Naive B cell (primary cell): ENCODE results near the gene ANKRD66. TPM values are rescaled to one million over a fixed set of nuclear protein-coding genes. Genes with fewer than 3 reads are reported as not detected.

Experiments used
- ATAC-seq, 2 donors: fragments of 150-1000 bp; cut with Tn5 transposase; 2 replicates each; pipeline ENCODE4 v1.10.0; 2021; ENCODE audit warnings: low read depth in 2 of 2, mild to moderate bottlenecking in 2 of 2, moderate library complexity in 2 of 2
- DNase-seq: peaks from one replicate; pipeline ENCODE4 v3.0.0; 2022
- H3K27ac Mint-ChIP-seq, 6 donors: one replicate each; pipeline ENCODE4 v1.8.0; 2020 to 2022; ENCODE audit warnings: mild to moderate bottlenecking in 6 of 6, mixed read lengths in 6 of 6, moderate library complexity in 5 of 6, inconsistent platforms in 2 of 6
- H3K27me3 Mint-ChIP-seq, 3 donors: one replicate each; pipeline ENCODE4 v1.8.0; 2021 to 2022; ENCODE audit warnings: mixed read lengths in 3 of 3, mild to moderate bottlenecking in 1 of 3
- H3K36me3 Mint-ChIP-seq, 2 donors: one replicate each; pipeline ENCODE4 v1.8.0; 2020 to 2022; ENCODE audit warnings: mixed read lengths in 2 of 2, inconsistent platforms in 1 of 2, mild to moderate bottlenecking in 1 of 2
- H3K4me1 Mint-ChIP-seq, 3 donors: one replicate each; pipeline ENCODE4 v1.8.0; 2020 to 2022; ENCODE audit warnings: mixed read lengths in 3 of 3, inconsistent platforms in 1 of 3, mild to moderate bottlenecking in 1 of 3, moderate library complexity in 1 of 3
- H3K4me3 Mint-ChIP-seq, 8 donors: one replicate each; pipeline ENCODE4 v1.8.0; 2020 to 2022; ENCODE audit warnings: mild to moderate bottlenecking in 8 of 8, mixed read lengths in 8 of 8, moderate library complexity in 8 of 8, inconsistent platforms in 2 of 8
- H3K9me3 Mint-ChIP-seq, 7 donors: one replicate each; pipeline ENCODE4 v1.8.0; 2020 to 2022; ENCODE audit warnings: mixed read lengths in 7 of 7, mild to moderate bottlenecking in 5 of 7, inconsistent platforms in 2 of 7, moderate library complexity in 1 of 7
- polyA plus RNA-seq, 6 donors: library from polyadenylated mRNA; unstranded; fragments of 300-500 nt; fragmentation: Illumina TruSeq; gene quantifications; one replicate each; pipeline ENCODE4 v1.2.3, GENCODE V29; 2021; ENCODE audit warnings: low read depth in 6 of 6

ANKRD66 gene
- polyA plus RNA-seq, 6 donors from 2014 or later, result not detected

- Mint-ChIP-seq H3K4me3 (no peak overlapping the region), H3K9me3 (peaks cover 0 to 4% (median 0%) of the 10 kb centered on the region in 7 donors), H3K27ac (no peak overlapping the region), H3K27me3 (no peaks in the 10 kb centered on the region), H3K4me1 (no peaks in the 10 kb centered on the region), H3K36me3 (no peaks in the 10 kb centered on the region)
- ATAC-seq (no peak), DNase-seq (no peak)
Measured at GRCh38 chr6:46787871-46788540, 41.3 kb downstream of the ANKRD66 start.

GRCh38 chr6:46788791-46789190, 42.1 kb downstream of the ANKRD66 start:
- no peaks in the 10 kb centered on the region for H3K27me3 Mint-ChIP-seq
- H3K27ac Mint-ChIP-seq, result no peak overlapping the region
- H3K4me1 Mint-ChIP-seq, result no peaks in the 10 kb centered on the region
- H3K36me3 Mint-ChIP-seq, result no peaks in the 10 kb centered on the region
- peaks cover 0 to 4% (median 0%) of the 10 kb centered on the region in 7 donors for H3K9me3 Mint-ChIP-seq
- no peak for DNase-seq
- ATAC-seq, result no peak
- no peak overlapping the region for H3K4me3 Mint-ChIP-seq

GRCh38 chr6:46789434-46790354, 43.0 kb downstream of the ANKRD66 start:
- Mint-ChIP-seq H3K9me3 (peaks cover 0 to 4% (median 0%) of the 10 kb centered on the region in 7 donors), H3K36me3 (no peaks in the 10 kb centered on the region), H3K4me3 (no peak overlapping the region), H3K27me3 (peaks cover 0 to under 1% (median 0%) of the 10 kb centered on the region in 3 donors), H3K27ac (no peak overlapping the region), H3K4me1 (no peaks in the 10 kb centered on the region)
- ATAC-seq (no peak), DNase-seq (no peak)

GRCh38 chr6:46790355-46790874, 43.7 kb downstream of the ANKRD66 start:
- H3K9me3 Mint-ChIP-seq, result peaks cover 0 to 4% (median 0%) of the 10 kb centered on the region in 7 donors
- H3K36me3 Mint-ChIP-seq, result no peaks in the 10 kb centered on the region
- peaks cover 0 to 8% (median 0%) of the 10 kb centered on the region in 3 donors for H3K27me3 Mint-ChIP-seq
- DNase-seq (no peak), ATAC-seq (no peak)
- no peaks in the 10 kb centered on the region for H3K4me1 Mint-ChIP-seq
- no peak overlapping the region for H3K27ac Mint-ChIP-seq
- no peak overlapping the region for H3K4me3 Mint-ChIP-seq

GRCh38 chr6:46792635-46793034, 45.9 kb downstream of the ANKRD66 start:
- H3K9me3 Mint-ChIP-seq, result peaks cover 0 to 5% (median 0%) of the 10 kb centered on the region in 7 donors
- no peak overlapping the region for H3K27ac Mint-ChIP-seq
- H3K4me1 Mint-ChIP-seq, result no peaks in the 10 kb centered on the region
- peaks cover 0 to 8% of the 10 kb centered on the region in 2 donors for H3K36me3 Mint-ChIP-seq
- DNase-seq (no peak), ATAC-seq (no peak)
- peaks cover 0 to 22% (median 4%) of the 10 kb centered on the region in 3 donors for H3K27me3 Mint-ChIP-seq
- H3K4me3 Mint-ChIP-seq, result no peak overlapping the region

GRCh38 chr6:46793138-46793537, 46.4 kb downstream of the ANKRD66 start, which contains the start of gene MEP1A:
MEP1A (plus strand) TSS chr6:46793389; CDS start chr6:46793399, 10 bp downstream.
- H3K36me3 Mint-ChIP-seq, result peaks cover 0 to 8% of the 10 kb centered on the region in 2 donors
- peaks cover 0 to 22% (median 4%) of the 10 kb centered on the region in 3 donors for H3K27me3 Mint-ChIP-seq
- DNase-seq, result no peak
- ATAC-seq, result no peak
- no peaks in the 10 kb centered on the region for H3K4me1 Mint-ChIP-seq
- H3K9me3 Mint-ChIP-seq, result peaks cover 0 to 5% (median 0%) of the 10 kb centered on the region in 7 donors
- H3K27ac Mint-ChIP-seq, result no peak within 1 kb of the TSS
- no peak within 1 kb of the TSS for H3K4me3 Mint-ChIP-seq

GRCh38 chr6:46794068-46794467, 47.3 kb downstream of the ANKRD66 start:
- Mint-ChIP-seq H3K9me3 (peaks cover 0 to 5% (median 0%) of the 10 kb centered on the region in 7 donors), H3K4me1 (no peaks in the 10 kb centered on the region), H3K27ac (no peak overlapping the region), H3K4me3 (no peak overlapping the region), H3K27me3 (peaks cover 0 to 22% (median 7%) of the 10 kb centered on the region in 3 donors), H3K36me3 (peaks cover 0 to 8% of the 10 kb centered on the region in 2 donors)
- DNase-seq, result no peak
- no peak for ATAC-seq

GRCh38 chr6:46795816-46796215, 49.1 kb downstream of the ANKRD66 start:
- no peak overlapping the region for H3K27ac Mint-ChIP-seq

GRCh38 chr6:46796848-46797580, 50.3 kb downstream of the ANKRD66 start:
- no peak for DNase-seq
- Mint-ChIP-seq H3K27me3 (peaks cover 0 to 22% (median 8%) of the 10 kb centered on the region in 3 donors), H3K9me3 (peaks cover 0 to 5% (median 0%) of the 10 kb centered on the region in 7 donors), H3K36me3 (peaks cover 0 to 8% of the 10 kb centered on the region in 2 donors), H3K4me3 (no peak overlapping the region), H3K27ac (no peak overlapping the region), H3K4me1 (no peaks in the 10 kb centered on the region)
- ATAC-seq, result no peak

More at GRCh38 chr6:46795816-46796215, 49.1 kb downstream of the ANKRD66 start:
- Mint-ChIP-seq H3K36me3 (peaks cover 0 to 8% of the 10 kb centered on the region in 2 donors), H3K27me3 (peaks cover 0 to 22% (median 8%) of the 10 kb centered on the region in 3 donors), H3K4me1 (no peaks in the 10 kb centered on the region), H3K4me3 (no peak overlapping the region), H3K9me3 (peaks cover 0 to 5% (median 0%) of the 10 kb centered on the region in 7 donors)
- ATAC-seq, result no peak
- DNase-seq, result no peak

- Mint-ChIP-seq H3K36me3 (peaks cover 0 to 8% of the 10 kb centered on the region in 2 donors), H3K9me3 (peaks cover 0 to 5% (median 0%) of the 10 kb centered on the region in 7 donors), H3K27me3 (peaks cover 0 to 21% (median 13%) of the 10 kb centered on the region in 3 donors), H3K4me1 (no peaks in the 10 kb centered on the region), H3K27ac (no peak overlapping the region), H3K4me3 (no peak overlapping the region)
- DNase-seq, result no peak
- no peak for ATAC-seq
Measured at GRCh38 chr6:46799657-46800056, 52.9 kb downstream of the ANKRD66 start.

- DNase-seq (no peak), ATAC-seq (no peak)
- Mint-ChIP-seq H3K27me3 (peaks cover 19 to 24% (median 21%) of the 10 kb centered on the region in 3 donors), H3K4me3 (no peak overlapping the region), H3K9me3 (peaks cover 0 to 14% (median 6%) of the 10 kb centered on the region in 7 donors), H3K4me1 (no peaks in the 10 kb centered on the region), H3K36me3 (no peaks in the 10 kb centered on the region), H3K27ac (no peak overlapping the region)
Measured at GRCh38 chr6:46808806-46809205, 62.1 kb downstream of the ANKRD66 start.
